Measurements from ENCODE around the gene HMMR.
"Not testable (repeated sequence)": the region's sequence is repeated elsewhere in the genome, so short reads cannot be mapped to it uniquely, and the experiment has no call there.

Gene HMMR

GRCh38 chr5:163529698-163530097 is 69.3 kb downstream of the HMMR start:
- Histone ChIP-seq H3K36me3 (ENCODE audit: control insufficient read depth in 5 of 5, insufficient read depth in 5 of 5, low read length in 5 of 5) (no peaks in the 10 kb centered on the region), H3K27me3 (ENCODE audit: control insufficient read depth in 5 of 5, insufficient read depth in 4 of 5, low read length in 5 of 5) (no peaks in the 10 kb centered on the region), H3K4me3 (ENCODE audit: low read depth in 1 of 5, low read length in 5 of 5) (no peak overlapping the region), H3K9me3 (ENCODE audit: control insufficient read depth in 5 of 5, low read length in 5 of 5) (no peaks in the 10 kb centered on the region), H3K4me1 (ENCODE audit: control insufficient read depth in 5 of 5, insufficient read depth in 5 of 5, low read length in 5 of 5) (no peaks in the 10 kb centered on the region), H3K9ac (ENCODE audit: low read length in 5 of 5) (no peak overlapping the region), H3K27ac (ENCODE audit: low read depth, low read length) (no peak overlapping the region)

GRCh38 chr5:163531272-163531671 is 70.8 kb downstream of the HMMR start:
- H3K9me3 ChIP-seq (ENCODE audit: control insufficient read depth in 5 of 5, low read length in 5 of 5), result no peaks in the 10 kb centered on the region
- no peaks in the 10 kb centered on the region for H3K4me1 ChIP-seq (ENCODE audit: control insufficient read depth in 5 of 5, insufficient read depth in 5 of 5, low read length in 5 of 5)
- H3K27ac ChIP-seq (ENCODE audit: low read depth, low read length), result no peak overlapping the region
- no peak overlapping the region for H3K9ac ChIP-seq (ENCODE audit: low read length in 5 of 5)
- no peak overlapping the region for H3K4me3 ChIP-seq (ENCODE audit: low read depth in 1 of 5, low read length in 5 of 5)
- no peaks in the 10 kb centered on the region for H3K27me3 ChIP-seq (ENCODE audit: control insufficient read depth in 5 of 5, insufficient read depth in 4 of 5, low read length in 5 of 5)
- no peaks in the 10 kb centered on the region for H3K36me3 ChIP-seq (ENCODE audit: control insufficient read depth in 5 of 5, insufficient read depth in 5 of 5, low read length in 5 of 5)

GRCh38 chr5:163532171-163533084 is 72.0 kb downstream of the HMMR start:
- H3K9me3 ChIP-seq (ENCODE audit: control insufficient read depth in 5 of 5, low read length in 5 of 5), result no peaks in the 10 kb centered on the region
- H3K27ac ChIP-seq (ENCODE audit: low read depth, low read length), result no peak overlapping the region
- no peaks in the 10 kb centered on the region for H3K27me3 ChIP-seq (ENCODE audit: control insufficient read depth in 5 of 5, insufficient read depth in 4 of 5, low read length in 5 of 5)
- no peaks in the 10 kb centered on the region for H3K36me3 ChIP-seq (ENCODE audit: control insufficient read depth in 5 of 5, insufficient read depth in 5 of 5, low read length in 5 of 5)
- no peak overlapping the region for H3K9ac ChIP-seq (ENCODE audit: low read length in 5 of 5)
- H3K4me1 ChIP-seq (ENCODE audit: control insufficient read depth in 5 of 5, insufficient read depth in 5 of 5, low read length in 5 of 5), result no peaks in the 10 kb centered on the region
- H3K4me3 ChIP-seq (ENCODE audit: low read depth in 1 of 5, low read length in 5 of 5), result no peak overlapping the region

GRCh38 chr5:163533223-163533622 is 72.8 kb downstream of the HMMR start:
- H3K36me3 ChIP-seq (ENCODE audit: control insufficient read depth in 5 of 5, insufficient read depth in 5 of 5, low read length in 5 of 5), result no peaks in the 10 kb centered on the region
- H3K4me3 ChIP-seq (ENCODE audit: low read depth in 1 of 5, low read length in 5 of 5), result no peak overlapping the region
- no peaks in the 10 kb centered on the region for H3K4me1 ChIP-seq (ENCODE audit: control insufficient read depth in 5 of 5, insufficient read depth in 5 of 5, low read length in 5 of 5)
- no peak overlapping the region for H3K27ac ChIP-seq (ENCODE audit: low read depth, low read length)
- H3K9me3 ChIP-seq (ENCODE audit: control insufficient read depth in 5 of 5, low read length in 5 of 5), result no peaks in the 10 kb centered on the region
- H3K27me3 ChIP-seq (ENCODE audit: control insufficient read depth in 5 of 5, insufficient read depth in 4 of 5, low read length in 5 of 5), result no peaks in the 10 kb centered on the region
- no peak overlapping the region for H3K9ac ChIP-seq (ENCODE audit: low read length in 5 of 5)

- Histone ChIP-seq H3K27ac (ENCODE audit: low read depth, low read length) (no peak overlapping the region), H3K9me3 (ENCODE audit: control insufficient read depth in 5 of 5, low read length in 5 of 5) (no peaks in the 10 kb centered on the region), H3K36me3 (ENCODE audit: control insufficient read depth in 5 of 5, insufficient read depth in 5 of 5, low read length in 5 of 5) (no peaks in the 10 kb centered on the region), H3K4me3 (ENCODE audit: low read depth in 1 of 5, low read length in 5 of 5) (no peak overlapping the region), H3K27me3 (ENCODE audit: control insufficient read depth in 5 of 5, insufficient read depth in 4 of 5, low read length in 5 of 5) (no peaks in the 10 kb centered on the region), H3K9ac (ENCODE audit: low read length in 5 of 5) (no peak overlapping the region), H3K4me1 (ENCODE audit: control insufficient read depth in 5 of 5, insufficient read depth in 5 of 5, low read length in 5 of 5) (no peaks in the 10 kb centered on the region)
Observed at GRCh38 chr5:163534492-163535094, 74.2 kb downstream of the HMMR start.

GRCh38 chr5:163535290-163535689 is 74.9 kb downstream of the HMMR start:
- Histone ChIP-seq H3K27ac (ENCODE audit: low read depth, low read length) (no peak overlapping the region), H3K9me3 (ENCODE audit: control insufficient read depth in 5 of 5, low read length in 5 of 5) (no peaks in the 10 kb centered on the region), H3K27me3 (ENCODE audit: control insufficient read depth in 5 of 5, insufficient read depth in 4 of 5, low read length in 5 of 5) (no peaks in the 10 kb centered on the region), H3K4me1 (ENCODE audit: control insufficient read depth in 5 of 5, insufficient read depth in 5 of 5, low read length in 5 of 5) (no peaks in the 10 kb centered on the region), H3K9ac (ENCODE audit: low read length in 5 of 5) (no peak overlapping the region), H3K36me3 (ENCODE audit: control insufficient read depth in 5 of 5, insufficient read depth in 5 of 5, low read length in 5 of 5) (no peaks in the 10 kb centered on the region), H3K4me3 (ENCODE audit: low read depth in 1 of 5, low read length in 5 of 5) (no peak overlapping the region)

GRCh38 chr5:163536442-163536841 is 76.0 kb downstream of the HMMR start:
- not testable (repeated sequence) for H3K36me3 ChIP-seq (ENCODE audit: control insufficient read depth in 5 of 5, insufficient read depth in 5 of 5, low read length in 5 of 5); H3K9ac ChIP-seq (ENCODE audit: low read length in 5 of 5); H3K27ac ChIP-seq (ENCODE audit: low read depth, low read length); H3K4me3 ChIP-seq (ENCODE audit: low read depth in 1 of 5, low read length in 5 of 5); H3K27me3 ChIP-seq (ENCODE audit: control insufficient read depth in 5 of 5, insufficient read depth in 4 of 5, low read length in 5 of 5); H3K9me3 ChIP-seq (ENCODE audit: control insufficient read depth in 5 of 5, low read length in 5 of 5); H3K4me1 ChIP-seq (ENCODE audit: control insufficient read depth in 5 of 5, insufficient read depth in 5 of 5, low read length in 5 of 5)

- Histone ChIP-seq H3K9me3 (ENCODE audit: control insufficient read depth in 5 of 5, low read length in 5 of 5) (no peaks in the 10 kb centered on the region), H3K27me3 (ENCODE audit: control insufficient read depth in 5 of 5, insufficient read depth in 4 of 5, low read length in 5 of 5) (no peaks in the 10 kb centered on the region), H3K27ac (ENCODE audit: low read depth, low read length) (no peak overlapping the region), H3K9ac (ENCODE audit: low read length in 5 of 5) (no peak overlapping the region), H3K4me3 (ENCODE audit: low read depth in 1 of 5, low read length in 5 of 5) (no peak overlapping the region), H3K36me3 (ENCODE audit: control insufficient read depth in 5 of 5, insufficient read depth in 5 of 5, low read length in 5 of 5) (no peaks in the 10 kb centered on the region), H3K4me1 (ENCODE audit: control insufficient read depth in 5 of 5, insufficient read depth in 5 of 5, low read length in 5 of 5) (no peaks in the 10 kb centered on the region)
Observed at GRCh38 chr5:163540696-163541095, 80.3 kb downstream of the HMMR start.

Data from subcutaneous abdominal adipose tissue (tissue), 5 donors.